HepG2 (cell line): ENCODE results near the gene ZBTB45.

Experiments used
- MXI1 ChIP-seq: IDR thresholded peaks from 3 replicates; pipeline ENCODE4 v1.6.1; 2012; ENCODE audit warnings: low read depth, low read length, inconsistent platforms, borderline replicate concordance
- RXRA ChIP-seq: sonication (generic); formaldehyde crosslinking; IDR thresholded peaks from 2 replicates; pipeline ENCODE4 v1.5.1; 2020; ENCODE audit warnings: missing genetic modification reagents

DNA sequence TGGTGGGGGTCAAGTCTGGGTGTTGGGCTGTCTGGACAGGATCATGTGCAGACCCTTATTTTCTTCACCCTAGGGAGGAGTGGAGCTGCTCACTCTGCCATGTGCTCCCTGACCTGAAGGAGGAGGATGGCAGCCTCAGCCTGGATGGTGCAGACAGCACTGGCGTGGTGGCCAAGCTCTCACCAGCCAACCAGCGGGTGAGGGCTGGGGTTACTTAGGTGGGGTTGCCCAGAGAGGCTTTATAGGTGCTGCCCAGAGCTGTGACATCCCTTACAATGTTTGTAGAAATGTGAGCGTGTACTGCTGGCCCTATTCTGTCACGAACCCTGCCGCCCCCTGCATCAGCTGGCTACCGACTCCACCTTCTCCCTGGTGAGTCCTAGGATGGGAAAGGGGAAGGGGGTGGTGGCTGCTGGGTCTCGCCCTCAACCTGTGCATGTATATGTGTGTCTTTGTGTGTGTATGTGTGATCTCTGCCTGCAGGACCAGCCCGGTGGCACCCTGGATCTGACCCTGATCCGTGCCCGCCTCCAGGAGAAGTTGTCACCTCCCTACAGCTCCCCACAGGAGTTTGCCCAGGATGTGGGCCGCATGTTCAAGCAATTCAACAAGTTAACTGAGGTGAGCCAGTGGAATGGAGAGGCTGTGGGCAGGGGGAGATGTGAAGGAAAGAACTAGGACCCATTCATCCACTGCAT, 30.2 kb upstream of the ZBTB45 start:
- TF ChIP-seq MXI1: no peak
- no peak for TF ChIP-seq RXRA (CRISPR knock-in tag)
